HG02571 (cell line): ENCODE data around the gene GOT2.
"Not testable (repeated sequence)": the region's sequence is repeated elsewhere in the genome, so short reads cannot be mapped to it uniquely, and the experiment has no call there.

Experiments used
- ATAC-seq: cut with Tn5 transposase; IDR thresholded peaks from one replicate; pipeline ENCODE4 v1.9.1; 2021; ENCODE audit warnings: mild to moderate bottlenecking, moderate library complexity; ENCODE audit not compliant: unreplicated experiment

GOT2 gene

GRCh38 chr16:58723109-58723508 lies 11.0 kb downstream of the GOT2 start:
- no peak for ATAC-seq

- no peak for ATAC-seq
Measured at GRCh38 chr16:58717994-58718393, 16.1 kb downstream of the GOT2 start.

DNA sequence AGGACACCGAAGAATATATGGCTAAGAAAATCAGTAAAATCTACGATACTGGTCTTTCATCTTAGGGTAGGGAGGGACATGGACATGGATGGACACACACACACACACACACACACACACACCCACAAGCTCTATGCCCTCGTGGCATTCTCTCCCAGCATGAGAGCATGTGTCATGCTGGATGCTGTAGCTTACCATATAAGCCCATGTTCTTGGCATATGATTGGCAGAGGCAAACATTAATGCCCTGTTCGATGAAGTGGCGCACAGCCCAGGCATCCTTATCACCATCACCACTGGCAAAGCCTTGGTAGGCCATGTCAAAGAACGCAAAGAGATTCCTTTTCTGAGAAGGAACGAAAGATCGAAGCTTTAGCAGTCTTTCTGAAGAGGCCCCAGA lies 17.6 kb downstream of the GOT2 start:
- no peak for ATAC-seq

DNA sequence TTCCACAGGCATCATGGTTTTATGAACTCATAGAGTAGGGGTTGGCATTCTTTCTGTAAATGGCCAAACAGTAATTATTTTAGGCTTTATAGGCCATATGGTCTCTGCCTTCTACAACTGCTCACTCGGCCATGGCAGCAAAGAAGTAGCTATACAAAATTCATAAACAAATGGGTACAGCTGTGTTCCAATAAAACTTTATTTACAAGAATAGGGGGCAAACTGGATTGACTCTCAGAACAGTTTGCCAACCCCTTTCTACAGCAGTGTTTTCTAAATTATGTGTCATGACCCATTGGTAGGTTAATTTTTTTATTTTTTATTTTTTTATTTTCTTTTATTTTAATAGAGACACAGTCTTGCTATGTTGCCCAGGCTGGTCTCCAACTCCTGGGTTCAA lies 20.4 kb downstream of the GOT2 start:
- no peak for ATAC-seq

DNA sequence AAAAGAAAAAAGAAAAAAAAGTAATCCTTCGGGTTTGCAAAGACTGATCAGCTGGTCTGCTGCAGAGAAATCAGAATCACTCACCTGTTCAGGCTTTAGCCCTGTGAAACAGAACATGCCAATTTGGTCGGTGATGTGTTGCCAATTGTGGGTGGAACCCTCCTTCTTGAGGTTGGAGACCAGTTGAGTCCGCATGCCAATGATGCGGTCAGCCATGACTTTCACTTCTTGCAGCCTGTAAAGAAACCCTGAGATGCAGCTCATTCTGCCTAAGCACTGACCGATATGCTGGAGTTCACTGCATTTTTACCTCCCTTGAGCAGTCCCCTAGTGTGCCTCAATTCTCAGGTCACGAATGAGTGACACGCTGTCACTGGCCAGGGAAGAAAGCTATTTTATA lies 24.8 kb downstream of the GOT2 start:
- ATAC-seq, result no peak

DNA sequence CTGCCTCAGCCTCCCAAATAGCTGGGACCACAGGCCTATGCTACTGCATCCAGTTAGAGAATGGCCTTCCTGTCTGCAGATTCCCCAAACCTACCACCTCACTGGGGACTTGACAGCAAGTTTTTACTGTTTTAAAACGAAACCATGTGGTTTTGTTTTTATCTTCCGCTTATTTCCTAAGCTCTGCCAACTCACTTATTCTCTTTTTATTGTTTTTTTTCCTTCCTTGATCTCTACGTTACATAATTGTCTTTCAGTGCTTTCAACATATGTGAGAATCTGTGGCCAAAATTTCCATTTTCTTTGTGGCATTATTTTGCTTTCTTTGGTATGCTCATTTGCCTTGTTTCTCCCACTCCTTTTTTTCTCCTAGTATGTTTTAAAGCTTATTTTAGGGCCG lies 35.0 kb downstream of the GOT2 start:
- no peak for ATAC-seq

DNA sequence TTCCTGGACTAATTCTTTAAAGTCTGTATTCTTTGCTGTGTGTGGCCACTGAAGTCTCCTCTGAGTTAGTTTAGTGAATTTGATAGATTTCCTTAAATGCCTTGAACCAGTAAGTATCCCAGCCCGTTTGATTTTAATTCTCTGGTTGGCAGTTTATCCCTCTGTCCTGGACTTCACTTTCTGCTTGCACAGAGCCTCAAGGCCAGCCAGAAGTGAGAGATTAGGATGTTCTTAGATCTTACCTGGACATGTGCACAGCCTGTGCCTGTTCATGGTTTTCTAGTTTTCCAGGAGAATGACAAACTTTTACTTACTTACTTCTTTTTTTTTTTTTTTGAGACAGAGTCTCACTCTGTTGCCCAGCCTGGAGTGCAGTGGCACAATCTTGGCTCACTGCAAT lies 38.7 kb downstream of the GOT2 start:
- ATAC-seq, result no peak

- no peak for ATAC-seq
Measured at GRCh38 chr16:58692450-58692849, 41.7 kb downstream of the GOT2 start.

DNA sequence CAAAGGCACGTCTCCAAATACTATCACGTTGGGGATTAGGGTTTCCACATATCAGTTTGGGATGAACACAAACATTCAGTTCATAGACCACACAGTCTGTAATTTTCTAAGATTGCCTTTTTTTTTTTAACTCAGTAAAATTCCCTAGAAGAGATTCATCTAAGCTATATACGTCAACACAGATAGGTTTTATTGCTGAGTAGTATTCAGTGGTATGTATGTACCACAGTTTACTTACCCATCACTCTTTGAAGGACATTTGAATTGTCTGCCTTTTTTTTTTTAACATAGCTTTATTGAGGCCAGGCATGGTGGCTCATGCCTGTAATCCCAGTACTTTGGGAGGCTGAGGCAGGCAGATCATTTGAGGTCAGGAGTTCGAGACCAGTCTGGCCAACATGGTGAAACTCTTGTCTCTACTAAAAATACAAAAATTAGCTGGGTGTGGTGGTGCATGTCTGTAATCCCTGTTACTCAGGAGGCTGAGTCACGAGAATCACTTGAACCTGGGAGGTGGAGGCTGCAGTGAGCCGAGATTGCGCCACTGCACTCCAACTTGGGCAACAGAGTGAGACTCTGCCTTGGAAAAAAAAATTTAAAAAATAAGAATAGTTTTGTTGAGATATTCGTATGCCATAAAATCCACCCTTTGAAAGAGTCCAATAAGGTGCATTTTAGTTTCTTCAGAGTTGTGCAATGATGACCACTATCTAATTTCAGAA lies 47.0 kb downstream of the GOT2 start:
- ATAC-seq, result not testable (repeated sequence)

GRCh38 chr16:58685084-58685449 lies 49.0 kb downstream of the GOT2 start:
- ATAC-seq, result no peak

DNA sequence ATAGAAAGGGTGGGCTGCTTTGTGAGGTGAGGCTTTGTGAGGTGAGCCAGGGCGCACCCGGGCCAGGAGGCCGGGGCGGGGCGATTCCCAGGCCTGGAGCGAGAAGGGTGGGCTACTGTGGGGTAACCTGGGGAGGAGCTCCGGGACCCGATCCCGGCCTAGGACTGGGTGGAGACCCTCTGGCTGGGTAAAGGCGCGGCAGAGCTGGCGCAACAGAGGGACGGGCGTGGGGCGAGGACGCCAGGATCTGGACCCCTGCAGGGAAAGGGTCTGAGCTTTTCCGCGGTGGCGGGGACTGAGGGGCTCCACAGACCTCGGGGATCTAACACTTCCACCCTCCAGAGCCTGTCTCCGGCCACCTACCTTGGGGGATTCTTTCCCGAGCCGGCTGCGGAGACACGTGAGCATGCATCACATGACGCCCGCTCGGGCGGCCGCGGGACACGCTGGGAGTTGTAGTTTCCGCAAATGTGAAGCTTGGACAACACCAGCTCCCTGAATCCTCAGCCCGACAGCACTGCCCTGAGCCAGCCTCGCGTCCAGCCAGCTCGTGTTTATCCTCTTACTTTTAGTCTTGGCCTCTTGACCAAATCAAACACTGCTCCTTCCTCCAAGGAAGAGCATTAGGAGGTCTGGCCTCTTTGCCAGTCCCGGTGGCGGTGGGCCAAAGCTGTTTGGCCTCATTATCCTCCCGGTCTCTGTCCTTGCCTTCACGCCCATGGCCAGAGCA lies 49.6 kb downstream of the GOT2 start, which contains the start of gene SLC38A7:
TSS of gene SLC38A7 (minus strand) at position 417 of the 730 bp plus-strand sequence. CDS start 4,644 bp downstream, outside the sequence.
- ATAC-seq, result peak; percentile 97

DNA sequence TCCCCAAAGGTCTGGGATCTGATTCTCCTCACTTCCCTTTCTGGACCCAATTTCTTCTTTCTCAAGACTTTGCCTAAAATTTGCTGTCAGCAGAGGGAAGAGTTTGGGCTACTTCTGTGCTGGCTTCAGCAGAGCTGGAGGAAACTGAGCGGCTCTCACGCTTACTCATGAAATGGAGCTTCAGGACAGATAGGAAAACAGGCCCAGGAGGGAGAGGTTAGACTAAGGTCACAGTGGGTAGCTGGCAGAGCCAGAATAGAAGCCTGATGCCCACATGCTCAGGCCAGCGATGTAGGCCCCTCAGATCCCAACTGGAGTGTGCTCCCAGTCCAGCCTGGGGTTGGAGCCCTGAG lies 50.1 kb downstream of the GOT2 start:
- ATAC-seq, result peak; percentile 14

DNA sequence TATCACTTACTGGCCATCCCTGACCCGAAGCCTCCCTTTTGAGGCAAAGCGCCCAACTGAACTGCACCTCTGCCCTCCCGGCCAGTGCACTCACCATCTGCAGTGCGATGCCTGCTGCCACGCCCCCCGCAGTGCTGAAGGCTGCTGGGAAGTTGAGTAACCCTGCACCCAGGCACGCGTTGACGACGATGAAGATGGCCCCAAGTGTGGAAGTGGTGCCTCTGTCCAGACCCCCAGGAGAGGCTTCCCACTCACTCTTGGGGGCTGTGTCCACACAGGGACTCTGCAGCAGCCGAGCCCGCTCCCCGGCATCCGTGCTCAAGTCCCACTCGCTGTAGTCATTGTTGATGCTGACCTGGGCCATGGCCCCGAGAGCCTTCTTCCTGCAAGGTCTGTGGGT lies 54.4 kb downstream of the GOT2 start:
- no peak for ATAC-seq

DNA sequence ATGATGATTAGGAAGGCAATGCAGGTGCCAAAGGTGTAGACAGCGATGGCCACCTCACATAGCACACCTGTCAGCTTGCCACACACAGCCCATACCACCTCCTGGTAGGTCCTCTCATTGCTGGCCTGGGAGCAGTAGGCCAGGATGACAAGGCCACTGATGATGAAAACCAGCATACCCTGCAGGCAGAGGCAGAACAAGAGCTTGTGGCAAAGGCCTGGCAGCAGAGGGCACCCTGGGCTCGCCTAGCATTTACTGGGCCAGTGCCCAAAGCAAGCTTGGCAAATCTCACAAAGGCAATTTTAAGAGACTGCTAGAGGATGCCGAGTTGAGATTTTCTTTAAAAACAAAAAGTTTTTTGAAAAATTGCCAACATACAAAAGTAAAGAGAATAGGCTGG lies 55.4 kb downstream of the GOT2 start:
- no peak for ATAC-seq

DNA sequence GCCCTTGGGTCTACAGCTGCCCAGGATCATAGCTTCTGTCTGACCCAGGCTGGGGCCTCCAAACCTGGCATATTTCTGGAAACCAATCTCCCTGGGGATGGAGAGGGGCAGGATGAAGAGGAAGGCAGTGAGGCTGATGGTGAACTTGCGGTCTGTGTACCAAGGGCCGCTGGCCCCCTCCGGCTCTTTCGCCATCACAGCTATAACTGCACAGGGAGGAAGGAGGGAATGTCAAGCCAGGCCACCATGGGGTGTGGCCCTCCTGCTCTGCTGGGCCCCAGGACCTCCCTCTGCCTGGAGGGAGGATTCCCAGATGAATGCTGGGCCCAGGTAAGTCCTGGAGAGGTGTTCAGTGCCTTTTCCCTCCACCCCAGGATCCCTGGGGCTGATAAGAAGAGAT lies 55.8 kb downstream of the GOT2 start:
- ATAC-seq, result no peak

GRCh38 chr16:58670946-58671583 lies 63.1 kb downstream of the GOT2 start:
- ATAC-seq, result no peak

DNA sequence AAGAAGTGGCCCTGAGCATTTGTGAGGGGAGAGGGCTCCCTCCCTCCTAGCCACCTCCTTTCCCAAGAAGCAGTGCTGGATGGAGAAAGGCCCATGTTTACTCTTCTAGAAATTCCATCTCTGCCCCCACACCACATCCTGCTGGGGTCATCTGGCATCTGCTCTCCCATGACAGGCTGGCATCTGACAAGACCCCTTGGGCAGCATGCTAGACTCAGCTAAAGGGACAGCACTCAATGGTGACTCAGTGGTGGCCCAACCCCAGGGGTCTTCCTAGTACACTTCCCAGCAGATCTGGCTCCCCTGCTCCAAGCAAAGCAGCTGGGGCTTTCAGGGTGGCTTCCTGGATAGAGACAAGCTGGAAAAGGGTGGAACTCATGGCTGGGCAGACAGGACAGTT lies 63.9 kb downstream of the GOT2 start:
- no peak for ATAC-seq

GRCh38 chr16:58665200-58665599 lies 68.9 kb downstream of the GOT2 start:
- ATAC-seq, result no peak

DNA sequence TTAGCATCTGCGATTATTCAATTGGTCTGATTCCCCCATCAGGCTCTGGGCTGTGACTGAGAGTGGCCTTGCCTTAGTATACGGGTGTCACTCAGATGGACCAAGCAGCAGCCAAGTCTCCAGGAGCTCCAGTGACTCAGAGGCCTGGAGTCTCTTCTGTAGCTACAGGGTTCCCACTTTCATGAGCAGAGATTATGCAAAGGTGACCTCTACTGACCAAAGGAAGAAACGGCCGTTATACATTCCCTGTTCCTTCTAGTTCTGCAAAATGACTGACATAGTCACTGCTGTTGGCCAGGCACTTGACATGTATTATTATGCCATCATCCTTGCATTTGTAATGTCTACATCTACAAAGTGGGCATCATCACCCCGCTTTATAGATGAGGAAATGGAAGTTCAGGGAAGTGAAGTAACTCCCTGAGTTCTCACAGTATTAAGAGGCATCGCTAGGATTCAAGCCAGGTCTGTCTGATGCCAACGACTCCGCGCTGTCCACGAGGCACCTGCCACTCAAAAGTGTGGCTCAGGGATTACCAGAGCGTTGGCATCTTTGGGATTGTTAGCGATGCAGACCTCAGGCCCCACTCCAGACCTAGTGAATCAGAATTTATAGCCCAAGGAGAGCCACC lies 72.8 kb downstream of the GOT2 start:
- ATAC-seq, result peak; percentile 78

GRCh38 chr16:58659911-58660310 lies 74.2 kb downstream of the GOT2 start:
- ATAC-seq, result not testable (repeated sequence)

GRCh38 chr16:58658796-58659211 lies 75.3 kb downstream of the GOT2 start:
- no peak for ATAC-seq
